Upper lobe of left lung (tissue), 4 donors: ENCODE measurements around the gene PDCD2.

Source experiments
- POLR2A ChIP-seq, 4 donors: fragments of 450-650 bp; IDR thresholded peaks; one replicate each; pipeline ENCODE4 v1.5.1; 2016 to 2017; ENCODE audit warnings: antibody characterized with exemption in 4 of 4, mild to moderate bottlenecking in 2 of 4
- TF ChIP-seq, protein P1 (sequence below), 6 experiments: fragments of 450-650 bp in 4 of 6; fragments of 200-600 bp in 2 of 6; sonication (generic) in 2 of 6; IDR thresholded peaks; one replicate each; pipeline ENCODE4 v1.5.1; 2016 to 2019; ENCODE audit warnings: antibody characterized with exemption in 6 of 6

DNA sequence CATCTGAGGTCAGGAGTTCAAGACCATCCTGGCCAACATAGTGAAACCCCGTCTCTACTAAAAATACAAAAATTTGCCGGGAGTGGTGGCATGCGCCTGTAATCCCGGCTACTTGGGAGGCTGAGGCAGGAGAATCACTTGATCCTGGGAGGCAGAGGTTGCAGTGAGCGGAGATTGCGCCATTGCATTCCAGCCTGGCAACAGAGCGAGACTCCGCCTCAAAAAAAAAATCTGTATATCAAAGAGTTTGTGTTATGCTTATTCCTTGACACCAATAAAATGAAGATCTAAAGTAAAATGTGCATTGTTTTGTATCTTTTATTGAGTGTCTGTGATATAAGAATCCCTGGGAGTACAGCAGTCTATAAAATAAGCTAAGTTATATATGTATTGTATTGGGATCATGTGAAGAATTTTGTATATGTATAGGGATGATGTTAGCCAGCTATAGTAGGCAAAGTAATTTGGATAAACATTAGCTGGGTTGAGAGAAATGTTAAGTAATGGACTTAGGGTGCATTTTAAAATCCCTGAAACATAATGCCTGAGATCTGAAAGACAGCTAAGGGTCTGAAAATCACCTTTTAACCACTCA lies 19.4 kb downstream of the PDCD2 start:
- TF ChIP-seq, protein P1, sequence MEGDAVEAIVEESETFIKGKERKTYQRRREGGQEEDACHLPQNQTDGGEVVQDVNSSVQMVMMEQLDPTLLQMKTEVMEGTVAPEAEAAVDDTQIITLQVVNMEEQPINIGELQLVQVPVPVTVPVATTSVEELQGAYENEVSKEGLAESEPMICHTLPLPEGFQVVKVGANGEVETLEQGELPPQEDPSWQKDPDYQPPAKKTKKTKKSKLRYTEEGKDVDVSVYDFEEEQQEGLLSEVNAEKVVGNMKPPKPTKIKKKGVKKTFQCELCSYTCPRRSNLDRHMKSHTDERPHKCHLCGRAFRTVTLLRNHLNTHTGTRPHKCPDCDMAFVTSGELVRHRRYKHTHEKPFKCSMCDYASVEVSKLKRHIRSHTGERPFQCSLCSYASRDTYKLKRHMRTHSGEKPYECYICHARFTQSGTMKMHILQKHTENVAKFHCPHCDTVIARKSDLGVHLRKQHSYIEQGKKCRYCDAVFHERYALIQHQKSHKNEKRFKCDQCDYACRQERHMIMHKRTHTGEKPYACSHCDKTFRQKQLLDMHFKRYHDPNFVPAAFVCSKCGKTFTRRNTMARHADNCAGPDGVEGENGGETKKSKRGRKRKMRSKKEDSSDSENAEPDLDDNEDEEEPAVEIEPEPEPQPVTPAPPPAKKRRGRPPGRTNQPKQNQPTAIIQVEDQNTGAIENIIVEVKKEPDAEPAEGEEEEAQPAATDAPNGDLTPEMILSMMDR (IDR thresholded peaks at IDR 0.05): no peak
- no peak for TF ChIP-seq POLR2A (IDR thresholded peaks at IDR 0.05)
